Endothelial cell (in vitro differentiated cells): ENCODE data around the gene CRTC1. TPM values are rescaled to one million over a fixed set of nuclear protein-coding genes. Genes with fewer than 3 reads are reported as not detected.
A peak's percentile ranks its signal among the peaks of the same experiment; 100 is the strongest.

ENCODE experiments used
- DNase-seq: peaks from one replicate; pipeline ENCODE4 v3.0.0; 2021; ENCODE audit warnings: low spot score
- H3K27ac Mint-ChIP-seq: one replicate; pipeline ENCODE4 v1.8.0; 2021; ENCODE audit warnings: mixed read lengths, inconsistent platforms; ENCODE audit not compliant: unreplicated experiment
- H3K27me3 Mint-ChIP-seq: one replicate; pipeline ENCODE4 v1.8.0; 2021; ENCODE audit warnings: mild to moderate bottlenecking, moderate library complexity, mixed read lengths, inconsistent platforms; ENCODE audit not compliant: unreplicated experiment
- H3K36me3 Mint-ChIP-seq: one replicate; pipeline ENCODE4 v1.8.0; 2021; ENCODE audit warnings: mild to moderate bottlenecking, low read depth, mixed read lengths, inconsistent platforms; ENCODE audit not compliant: unreplicated experiment
- H3K4me1 Mint-ChIP-seq: one replicate; pipeline ENCODE4 v1.8.0; 2021; ENCODE audit warnings: mild to moderate bottlenecking, mixed read lengths, inconsistent platforms; ENCODE audit not compliant: unreplicated experiment
- H3K4me3 Mint-ChIP-seq: one replicate; pipeline ENCODE4 v1.8.0; 2021; ENCODE audit warnings: mild to moderate bottlenecking, mixed read lengths, inconsistent platforms; ENCODE audit not compliant: unreplicated experiment
- H3K9me3 Mint-ChIP-seq: one replicate; pipeline ENCODE4 v1.8.0; 2021; ENCODE audit warnings: mixed read lengths, inconsistent platforms; ENCODE audit not compliant: unreplicated experiment
- CTCF ChIP-seq: fragments of 200-600 bp; sonication (generic); IDR thresholded peaks from one replicate; pipeline ENCODE4 v1.5.0; 2021; ENCODE audit warnings: antibody characterized with exemption; ENCODE audit not compliant: unreplicated experiment
- total RNA-seq: library from RNA; stranded (reverse); fragmentation: NEBNext Ultra II Directional; extraction: Animal tissue kit (Norgen Biotek cat#: 25700); gene quantifications from one replicate; pipeline ENCODE4 v1.2.1, GENCODE V29; 2021; ENCODE audit not compliant: unreplicated experiment

The CRTC1 gene
- total RNA-seq, 1 donor from 2014 or later, result 17.5 TPM

DNA sequence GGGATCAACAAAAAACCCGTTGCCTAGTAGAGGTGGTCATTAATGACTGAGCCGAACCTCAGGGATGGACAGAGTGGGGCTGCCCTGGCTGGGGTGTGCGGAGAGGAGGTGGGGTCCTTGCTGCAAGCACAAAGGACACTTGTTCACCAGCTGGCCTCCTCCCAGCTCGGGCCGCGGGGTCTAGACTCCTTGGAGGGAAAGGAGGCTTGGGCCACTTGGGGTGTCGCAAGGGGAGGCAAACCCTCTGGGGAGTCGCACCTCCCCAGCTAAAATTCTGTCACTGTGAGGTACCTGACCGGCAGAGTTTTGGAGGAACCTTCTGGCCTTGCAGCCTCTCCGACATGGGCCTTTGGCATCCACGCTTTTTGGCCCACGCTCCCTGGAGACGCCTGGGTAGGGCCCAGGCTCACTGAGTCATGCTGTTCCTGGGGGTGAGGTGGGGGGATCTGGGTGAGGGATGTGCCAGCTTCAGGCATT, 38.4 kb upstream of the CRTC1 start:
- no peak for DNase-seq
- TF ChIP-seq CTCF, result no peak
- H3K36me3 Mint-ChIP-seq, result peaks cover 3% of the 10 kb centered on the region
- no peak overlapping the region for H3K27ac Mint-ChIP-seq
- no peak overlapping the region for H3K4me3 Mint-ChIP-seq
- H3K9me3 Mint-ChIP-seq, result no peaks in the 10 kb centered on the region
- H3K4me1 Mint-ChIP-seq, result peaks cover 6% of the 10 kb centered on the region
- peaks cover 8% of the 10 kb centered on the region for H3K27me3 Mint-ChIP-seq

GRCh38 chr19:18646535-18647370, 36.7 kb upstream of the CRTC1 start:
- peaks cover 4% of the 10 kb centered on the region for H3K36me3 Mint-ChIP-seq
- peaks cover 8% of the 10 kb centered on the region for H3K27me3 Mint-ChIP-seq
- H3K27ac Mint-ChIP-seq, result no peak overlapping the region
- peaks cover 6% of the 10 kb centered on the region for H3K4me1 Mint-ChIP-seq
- no peak for DNase-seq
- peak overlapping the region; percentile 11 for H3K4me3 Mint-ChIP-seq
- H3K9me3 Mint-ChIP-seq, result no peaks in the 10 kb centered on the region
- TF ChIP-seq CTCF, result no peak

GRCh38 chr19:18647371-18647767, 36.1 kb upstream of the CRTC1 start:
- H3K9me3 Mint-ChIP-seq, result no peaks in the 10 kb centered on the region
- H3K27me3 Mint-ChIP-seq, result peaks cover 8% of the 10 kb centered on the region
- H3K27ac Mint-ChIP-seq, result no peak overlapping the region
- peaks cover 6% of the 10 kb centered on the region for H3K4me1 Mint-ChIP-seq
- peak overlapping the region; percentile 11 for H3K4me3 Mint-ChIP-seq
- no peak for DNase-seq
- peaks cover 4% of the 10 kb centered on the region for H3K36me3 Mint-ChIP-seq
- no peak for TF ChIP-seq CTCF

- TF ChIP-seq CTCF, result no peak
- Mint-ChIP-seq H3K27ac (no peak overlapping the region), H3K4me1 (peaks cover 6% of the 10 kb centered on the region), H3K27me3 (peaks cover 8% of the 10 kb centered on the region), H3K9me3 (no peaks in the 10 kb centered on the region), H3K4me3 (no peak overlapping the region), H3K36me3 (peaks cover 4% of the 10 kb centered on the region)
- no peak for DNase-seq
These were observed 35.7 kb upstream of the CRTC1 start for GRCh38 chr19:18647807-18648206.

DNA sequence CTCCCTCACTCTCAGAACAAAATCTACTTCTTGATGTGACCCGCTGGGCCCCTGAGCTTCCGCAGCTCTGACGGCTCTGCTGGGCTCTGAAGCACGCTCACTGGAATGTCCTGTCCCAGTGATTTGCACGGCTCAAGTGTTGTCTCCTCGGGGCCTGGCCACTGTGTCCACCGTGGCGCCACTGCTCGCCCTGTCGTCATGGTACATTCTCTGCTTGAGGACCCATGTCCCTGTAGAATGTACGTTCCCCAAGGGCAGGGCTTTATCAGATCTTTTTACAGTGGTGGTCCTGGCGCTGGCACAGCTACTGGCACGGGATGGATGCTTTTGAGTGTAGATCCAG, 34.5 kb upstream of the CRTC1 start:
- Mint-ChIP-seq H3K4me1 (peaks cover 6% of the 10 kb centered on the region), H3K27me3 (peaks cover 8% of the 10 kb centered on the region), H3K27ac (no peak overlapping the region), H3K4me3 (no peak overlapping the region), H3K36me3 (peaks cover 4% of the 10 kb centered on the region), H3K9me3 (no peaks in the 10 kb centered on the region)
- no peak for TF ChIP-seq CTCF
- no peak for DNase-seq
